Gastrocnemius medialis (tissue), 4 donors: ENCODE results near the gene NABP1. TPM values are rescaled to one million over a fixed set of nuclear protein-coding genes. Genes with fewer than 3 reads are reported as not detected.
A peak's percentile ranks its signal among the peaks of the same experiment; 100 is the strongest.

ENCODE experiments used
- ATAC-seq, 2 donors: fragments of 150-250 bp; one replicate each; pipeline ENCODE4 v1.9.1; 2016
- DNase-seq, 2 donors: peaks; one replicate each; pipeline ENCODE4 v3.0.0-alpha.2; 2019
- H3K27ac ChIP-seq, 4 donors: fragments of 200-600 bp; sonication (generic); 1 replicate in 1 of 4; 2 replicates in 3 of 4; pipeline ENCODE4 v1.5.1; 2016 to 2018; ENCODE audit warnings: mild to moderate bottlenecking in 2 of 4, moderate library complexity in 1 of 4
- H3K27me3 ChIP-seq, 3 donors: fragments of 200-600 bp; sonication (generic) in 2 of 3; 1 replicate in 1 of 3; 2 replicates in 2 of 3; pipeline versions ENCODE4 v1.5.1 to v1.6.0; 2016 to 2019; ENCODE audit warnings: mild to moderate bottlenecking in 1 of 3, moderate library complexity in 1 of 3
- H3K36me3 ChIP-seq, 2 donors: fragments of 200-600 bp; sonication (generic) in 1 of 2; one replicate each; pipeline ENCODE4 v1.5.1; 2017 to 2018
- H3K4me1 ChIP-seq, 2 donors: fragments of 200-600 bp; sonication (generic) in 1 of 2; one replicate each; pipeline ENCODE4 v1.5.1; 2016 to 2017; ENCODE audit warnings: mild to moderate bottlenecking in 2 of 2
- H3K4me3 ChIP-seq, 4 donors: fragments of 200-600 bp; sonication (generic) in 3 of 4; 1 replicate in 1 of 4; 2 replicates in 3 of 4; pipeline ENCODE4 v1.5.1; 2016 to 2019; ENCODE audit warnings: mild to moderate bottlenecking in 2 of 4
- H3K9me3 ChIP-seq, 3 donors: fragments of 200-600 bp; sonication (generic) in 2 of 3; 1 replicate in 1 of 3; 2 replicates in 2 of 3; pipeline ENCODE4 v1.5.1; 2016 to 2019
- POLR2A ChIP-seq, 2 donors: fragments of 450-650 bp; IDR thresholded peaks; one replicate each; pipeline ENCODE4 v1.6.1; 2017; ENCODE audit warnings: antibody characterized with exemption in 2 of 2, mild to moderate bottlenecking in 2 of 2, moderate library complexity in 2 of 2
- in situ Hi-C, 4 donors: fragments of 200-750 bp; cut with MboI; loops; one replicate each; pipeline versions ENCODE4 v1.15.0 to v1.8.0; 2017; ENCODE audit warnings: low sequenced_read_pairs in 4 of 4
- intact Hi-C: fragments of 100-400 bp; cut with DNase I; formaldehyde crosslinking; loops from one replicate; pipeline ENCODE4 v1.15.1; 2023; ENCODE audit warnings: low total_unique reads
- total RNA-seq, 4 donors: library from RNA; depleted of rRNA; stranded (reverse); fragments of >200 nt; gene quantifications; one replicate each; pipeline versions ENCODE4 v1.1.0 to v1.2.3, GENCODE V29; 2016
- TF ChIP-seq, protein P1 (sequence below), 5 experiments: fragments of 450-650 bp in 3 of 5; fragments of 200-600 bp in 2 of 5; sonication (generic) in 2 of 5; IDR thresholded peaks in 4 of 5; conservative IDR thresholded peaks in 1 of 5; 1 replicate in 4 of 5; 2 replicates in 1 of 5; pipeline ENCODE4 v1.5.1; 2016 to 2019; ENCODE audit warnings: antibody characterized with exemption in 5 of 5, mild to moderate bottlenecking in 3 of 5, moderate library complexity in 3 of 5

The NABP1 gene
- total RNA-seq, 4 donors from 2014 or later = 0.63 to 5.5 (median 4.0) TPM

DNA sequence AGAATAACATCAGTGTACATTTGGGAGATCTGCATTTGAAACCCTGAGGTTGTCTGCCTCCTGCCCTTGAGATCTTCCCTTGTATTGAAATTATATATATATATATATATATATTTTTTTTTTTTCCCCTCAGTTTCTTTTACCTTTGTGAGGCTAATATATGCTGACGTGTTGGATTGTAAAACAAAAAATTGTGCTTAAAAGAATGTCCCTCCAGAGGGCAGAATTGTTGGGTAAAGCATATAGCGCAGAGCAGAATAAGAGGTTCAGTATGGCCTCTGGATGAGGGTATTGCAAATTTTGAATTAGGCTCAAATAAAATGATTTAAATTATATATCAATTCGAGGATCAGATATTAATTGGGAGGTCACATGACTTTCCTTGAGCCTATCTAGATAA lies 12.4 kb downstream of the NABP1 start:
- Histone ChIP-seq H3K4me1 (peaks cover 2 to 9% of the 10 kb centered on the region in 2 donors), H3K4me3 (peak overlapping the region in 1 of 4 donors; percentile 7), H3K9me3 (no peaks in the 10 kb centered on the region), H3K27me3 (no peaks in the 10 kb centered on the region), H3K36me3 (peaks cover 0 to 28% of the 10 kb centered on the region in 2 donors), H3K27ac (no peak overlapping the region)
- in situ Hi-C loops = loop anchor here (5.0 to 25.0 kb wide), 4 partner anchors 123 to 678 kb away; partner anchors contain the start of genes STAT1 (in 2 of the 4) and STAT4 (in 1 of the 4)
- TF ChIP-seq POLR2A (IDR thresholded peaks at IDR 0.05) = no peak
- TF ChIP-seq, protein P1, sequence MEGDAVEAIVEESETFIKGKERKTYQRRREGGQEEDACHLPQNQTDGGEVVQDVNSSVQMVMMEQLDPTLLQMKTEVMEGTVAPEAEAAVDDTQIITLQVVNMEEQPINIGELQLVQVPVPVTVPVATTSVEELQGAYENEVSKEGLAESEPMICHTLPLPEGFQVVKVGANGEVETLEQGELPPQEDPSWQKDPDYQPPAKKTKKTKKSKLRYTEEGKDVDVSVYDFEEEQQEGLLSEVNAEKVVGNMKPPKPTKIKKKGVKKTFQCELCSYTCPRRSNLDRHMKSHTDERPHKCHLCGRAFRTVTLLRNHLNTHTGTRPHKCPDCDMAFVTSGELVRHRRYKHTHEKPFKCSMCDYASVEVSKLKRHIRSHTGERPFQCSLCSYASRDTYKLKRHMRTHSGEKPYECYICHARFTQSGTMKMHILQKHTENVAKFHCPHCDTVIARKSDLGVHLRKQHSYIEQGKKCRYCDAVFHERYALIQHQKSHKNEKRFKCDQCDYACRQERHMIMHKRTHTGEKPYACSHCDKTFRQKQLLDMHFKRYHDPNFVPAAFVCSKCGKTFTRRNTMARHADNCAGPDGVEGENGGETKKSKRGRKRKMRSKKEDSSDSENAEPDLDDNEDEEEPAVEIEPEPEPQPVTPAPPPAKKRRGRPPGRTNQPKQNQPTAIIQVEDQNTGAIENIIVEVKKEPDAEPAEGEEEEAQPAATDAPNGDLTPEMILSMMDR (IDR thresholded peaks at IDR 0.05 in 4 of 5, conservative IDR thresholded peaks at IDR 0.05 in 1 of 5) = no peak
- ATAC-seq (no peak), DNase-seq (no peak)
- intact Hi-C loops = no loop called here

- in situ Hi-C loops (loop anchor here (5.0 to 25.0 kb wide), 4 partner anchors 124 to 679 kb away; partner anchors contain the start of genes STAT1 (in 2 of the 4) and STAT4 (in 1 of the 4)), intact Hi-C loops (loop anchor here (1.0 kb wide), 1 partner anchor 125 kb away; no protein-coding TSS in a partner anchor)
- DNase-seq = peak in 1 of 2 donors; percentile 17
These were observed 13.2 kb downstream of the NABP1 start for GRCh38 chr2:191691016-191691735.

GRCh38 chr2:191691898-191692297 lies 14.0 kb downstream of the NABP1 start:
- Histone ChIP-seq H3K27me3 (no peaks in the 10 kb centered on the region), H3K36me3 (peaks cover 0 to 12% of the 10 kb centered on the region in 2 donors), H3K9me3 (no peaks in the 10 kb centered on the region), H3K4me3 (no peak overlapping the region), H3K4me1 (peaks cover 7 to 17% of the 10 kb centered on the region in 2 donors), H3K27ac (no peak overlapping the region)
- DNase-seq = no peak
- TF ChIP-seq, protein P1 (IDR thresholded peaks at IDR 0.05 in 4 of 5, conservative IDR thresholded peaks at IDR 0.05 in 1 of 5) = no peak
- no peak for TF ChIP-seq POLR2A (IDR thresholded peaks at IDR 0.05)
- no peak for ATAC-seq
- intact Hi-C loops = loop anchor here (1.0 kb wide), 1 partner anchor 126 kb away; no protein-coding TSS in a partner anchor
- in situ Hi-C loops = loop anchor here (5.0 to 25.0 kb wide), 4 partner anchors 125 to 680 kb away; partner anchors contain the start of genes STAT1 (in 2 of the 4) and STAT4 (in 1 of the 4)

More at GRCh38 chr2:191691016-191691735, 13.2 kb downstream of the NABP1 start:
- H3K4me3 ChIP-seq = peak overlapping the region in 1 of 4 donors; percentile 7
- ATAC-seq = peak; percentile 87 to 92
- H3K36me3 ChIP-seq = peaks cover 0 to 19% of the 10 kb centered on the region in 2 donors
- TF ChIP-seq POLR2A (IDR thresholded peaks at IDR 0.05) = no peak
- TF ChIP-seq, protein P1 (IDR thresholded peaks at IDR 0.05 in 4 of 5, conservative IDR thresholded peaks at IDR 0.05 in 1 of 5) = peak; percentile 44 to 75 (median 65)
- H3K27ac ChIP-seq = no peak overlapping the region
- no peaks in the 10 kb centered on the region for H3K9me3 ChIP-seq
- H3K4me1 ChIP-seq = peaks cover 7 to 15% of the 10 kb centered on the region in 2 donors
- H3K27me3 ChIP-seq = no peaks in the 10 kb centered on the region

DNA sequence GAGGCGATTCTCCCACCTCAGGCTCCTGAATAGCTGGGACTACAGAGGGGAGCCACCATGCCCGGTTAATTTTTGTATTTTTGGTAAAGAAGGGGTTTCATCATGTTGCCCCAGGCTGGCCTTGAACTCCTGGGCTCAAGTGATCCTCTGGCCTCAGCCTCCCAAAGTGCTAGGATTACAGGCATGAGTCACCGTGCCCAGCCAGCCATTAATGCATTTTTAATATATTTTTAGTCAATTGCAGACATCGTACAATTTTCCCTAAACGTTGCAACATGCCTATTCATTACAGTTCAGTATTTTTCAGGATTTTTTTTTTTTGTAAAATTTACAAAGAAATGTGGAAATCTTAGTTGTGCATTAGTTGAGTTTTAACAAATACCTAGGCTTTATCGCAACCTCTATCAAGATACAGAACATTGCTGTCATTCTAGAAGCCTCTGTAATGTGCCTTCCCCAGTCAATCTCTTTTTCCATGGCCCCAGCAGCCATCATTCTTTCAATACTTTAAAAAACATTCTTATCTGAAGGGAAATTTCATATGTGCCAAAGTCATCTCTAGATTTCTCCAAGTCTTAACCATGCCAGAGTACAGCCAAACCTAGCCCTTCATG lies 14.7 kb downstream of the NABP1 start:
- Histone ChIP-seq H3K4me3 (no peak overlapping the region), H3K9me3 (no peaks in the 10 kb centered on the region), H3K36me3 (peaks cover 0 to 6% of the 10 kb centered on the region in 2 donors), H3K27me3 (no peaks in the 10 kb centered on the region), H3K4me1 (peaks cover 7 to 17% of the 10 kb centered on the region in 2 donors), H3K27ac (no peak overlapping the region)
- DNase-seq (no peak), ATAC-seq (no peak)
- in situ Hi-C loops (loop anchor here (5.0 to 25.0 kb wide), 4 partner anchors 125 to 680 kb away; partner anchors contain the start of genes STAT1 (in 2 of the 4) and STAT4 (in 1 of the 4)), intact Hi-C loops (no loop called here)
- TF ChIP-seq POLR2A (IDR thresholded peaks at IDR 0.05) = no peak
- TF ChIP-seq, protein P1 (IDR thresholded peaks at IDR 0.05 in 4 of 5, conservative IDR thresholded peaks at IDR 0.05 in 1 of 5) = no peak
